Peyer's patch (tissue), 4 donors: Measurements from ENCODE around the gene MYCN. TPM values are rescaled to one million over a fixed set of nuclear protein-coding genes. Genes with fewer than 3 reads are reported as not detected.

Experiments used
- DNase-seq, 3 donors: peaks; one replicate each; pipeline ENCODE4 v3.0.0-alpha.2; 2017 to 2019
- H3K27ac ChIP-seq, 4 donors: fragments of 200-600 bp; sonication (generic); one replicate each; pipeline ENCODE4 v1.5.1; 2016 to 2019
- H3K27me3 ChIP-seq, 2 donors: fragments of 200-600 bp; sonication (generic); one replicate each; pipeline ENCODE4 v1.5.1; 2019
- H3K36me3 ChIP-seq, 3 donors: fragments of 200-600 bp; sonication (generic); one replicate each; pipeline ENCODE4 v1.5.1; 2016 to 2019
- H3K4me1 ChIP-seq, 4 donors: fragments of 200-600 bp; sonication (generic); one replicate each; pipeline ENCODE4 v1.5.1; 2016 to 2019
- H3K4me3 ChIP-seq, 4 donors: fragments of 200-600 bp; sonication (generic); 1 replicate in 3 of 4; 2 replicates in 1 of 4; pipeline ENCODE4 v1.5.1; 2016 to 2019; ENCODE audit warnings: mild to moderate bottlenecking in 1 of 4
- H3K9me3 ChIP-seq, 4 donors: fragments of 200-600 bp; sonication (generic); one replicate each; pipeline ENCODE4 v1.5.1; 2016 to 2019; ENCODE audit warnings: mild to moderate bottlenecking in 1 of 4
- CTCF ChIP-seq, 6 experiments: fragments of 450-650 bp in 4 of 6; fragments of 200-600 bp in 2 of 6; sonication (generic) in 1 of 6; IDR thresholded peaks; one replicate each; pipeline ENCODE4 v1.5.1; 2017 to 2019; ENCODE audit warnings: antibody characterized with exemption in 6 of 6, mild to moderate bottlenecking in 3 of 6, moderate library complexity in 1 of 6
- POLR2A ChIP-seq, 2 donors: fragments of 450-650 bp; IDR thresholded peaks; one replicate each; pipeline ENCODE4 v1.5.1; 2017; ENCODE audit warnings: antibody characterized with exemption in 2 of 2, mild to moderate bottlenecking in 2 of 2, moderate library complexity in 2 of 2
- total RNA-seq, 4 donors: library from RNA; depleted of rRNA; stranded (reverse); fragments of >200 nt; gene quantifications; one replicate each; pipeline ENCODE4 v1.1.0, GENCODE V29; 2016

Gene MYCN
- total RNA-seq, 4 donors from 2014 or later, result 0.94 to 5.0 (median 3.3) TPM

GRCh38 chr2:15979759-15980604 is 39.6 kb downstream of the MYCN start:
- H3K4me3 ChIP-seq, result no peak overlapping the region
- no peaks in the 10 kb centered on the region for H3K9me3 ChIP-seq
- no peak overlapping the region for H3K27ac ChIP-seq
- DNase-seq, result no peak
- TF ChIP-seq POLR2A (IDR thresholded peaks at IDR 0.05) (no peak), CTCF (IDR thresholded peaks at IDR 0.05) (no peak)
- no peaks in the 10 kb centered on the region for H3K27me3 ChIP-seq
- H3K36me3 ChIP-seq, result no peaks in the 10 kb centered on the region
- H3K4me1 ChIP-seq, result no peaks in the 10 kb centered on the region

- Histone ChIP-seq H3K4me1 (no peaks in the 10 kb centered on the region), H3K27ac (no peak overlapping the region), H3K4me3 (no peak overlapping the region), H3K9me3 (no peaks in the 10 kb centered on the region), H3K27me3 (no peaks in the 10 kb centered on the region), H3K36me3 (no peaks in the 10 kb centered on the region)
- no peak for DNase-seq
- TF ChIP-seq CTCF (IDR thresholded peaks at IDR 0.05) (no peak), POLR2A (IDR thresholded peaks at IDR 0.05) (no peak)
Measured at GRCh38 chr2:15980605-15981098, 40.3 kb downstream of the MYCN start.

GRCh38 chr2:15981646-15982045 is 41.3 kb downstream of the MYCN start:
- no peaks in the 10 kb centered on the region for H3K4me1 ChIP-seq
- TF ChIP-seq CTCF (IDR thresholded peaks at IDR 0.05), result no peak
- TF ChIP-seq POLR2A (IDR thresholded peaks at IDR 0.05), result no peak

GRCh38 chr2:15982285-15983044 is 42.1 kb downstream of the MYCN start:
- TF ChIP-seq CTCF (IDR thresholded peaks at IDR 0.05), result no peak
- TF ChIP-seq POLR2A (IDR thresholded peaks at IDR 0.05), result no peak
- Histone ChIP-seq H3K27me3 (no peaks in the 10 kb centered on the region), H3K9me3 (no peaks in the 10 kb centered on the region), H3K36me3 (no peaks in the 10 kb centered on the region), H3K4me1 (no peaks in the 10 kb centered on the region), H3K4me3 (no peak overlapping the region), H3K27ac (no peak overlapping the region)
- no peak for DNase-seq

More at GRCh38 chr2:15981646-15982045, 41.3 kb downstream of the MYCN start:
- no peak for DNase-seq
- H3K36me3 ChIP-seq, result no peaks in the 10 kb centered on the region
- H3K9me3 ChIP-seq, result no peaks in the 10 kb centered on the region
- H3K27ac ChIP-seq, result no peak overlapping the region
- no peak overlapping the region for H3K4me3 ChIP-seq
- H3K27me3 ChIP-seq, result no peaks in the 10 kb centered on the region

- H3K4me3 ChIP-seq, result no peak overlapping the region
- no peaks in the 10 kb centered on the region for H3K4me1 ChIP-seq
- H3K27me3 ChIP-seq, result no peaks in the 10 kb centered on the region
- TF ChIP-seq POLR2A (IDR thresholded peaks at IDR 0.05) (no peak), CTCF (IDR thresholded peaks at IDR 0.05) (no peak)
- no peak overlapping the region for H3K27ac ChIP-seq
- no peak for DNase-seq
- no peaks in the 10 kb centered on the region for H3K36me3 ChIP-seq
- H3K9me3 ChIP-seq, result no peaks in the 10 kb centered on the region
Measured at GRCh38 chr2:15983496-15983895, 43.1 kb downstream of the MYCN start.
